Tracheal epithelial cell (primary cell): ENCODE measurements around the gene EPN1. TPM values are rescaled to one million over a fixed set of nuclear protein-coding genes. Genes with fewer than 3 reads are reported as not detected.

Experiments used
- total RNA-seq: library from RNA; depleted of rRNA; stranded (reverse); fragments of >200 nt; gene quantifications from 2 replicates; pipeline ENCODE4 v1.2.1, GENCODE V29; 2014

The EPN1 gene
- 44.3 and 50.5 TPM in 2 replicates for total RNA-seq

DNA sequence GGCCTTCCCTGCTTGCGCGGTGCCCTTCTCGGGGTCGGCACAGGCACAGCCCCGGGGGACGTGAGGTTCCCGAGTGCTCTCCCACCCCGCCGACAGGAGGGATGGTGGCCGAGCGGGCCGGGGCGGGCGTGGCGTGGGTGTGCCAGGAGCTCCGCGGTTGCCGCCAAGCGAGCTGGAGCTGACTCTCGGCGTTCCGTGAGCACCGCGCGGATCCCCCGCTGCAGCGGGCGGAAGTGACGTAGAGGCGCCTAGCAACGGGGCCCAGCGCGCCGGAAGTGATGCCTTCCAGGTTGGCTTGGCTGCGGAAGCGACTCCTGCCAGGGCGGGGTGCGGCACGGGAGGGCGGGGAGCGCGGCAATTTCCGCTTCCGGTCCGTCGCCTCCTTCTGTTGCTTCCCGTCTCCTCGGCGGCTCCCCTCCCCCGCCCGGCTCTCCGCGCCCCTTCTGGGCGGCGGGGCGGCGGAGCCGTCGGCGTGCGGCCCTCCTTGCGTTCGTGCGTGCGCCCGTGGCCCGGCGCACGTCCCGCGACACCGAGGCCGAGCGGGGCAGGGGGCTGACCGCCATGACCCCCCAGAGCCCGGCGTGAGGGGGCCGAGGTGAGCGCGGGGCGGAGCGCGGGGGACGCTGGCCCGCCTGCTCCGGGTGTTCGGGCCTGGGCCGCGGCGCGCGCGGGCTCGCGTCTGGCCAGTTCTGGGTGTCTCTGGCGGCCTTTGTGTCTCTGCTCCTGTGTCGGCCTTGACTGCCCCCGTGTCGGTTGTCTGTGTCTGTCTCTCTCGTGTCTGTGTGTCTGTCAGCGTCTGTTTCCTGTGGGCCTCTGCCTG lies at the start of gene EPN1:
TSS of gene EPN1 (plus strand) at position 386 of the 820 bp plus-strand sequence. CDS start 3,402 bp downstream, outside the sequence.

DNA sequence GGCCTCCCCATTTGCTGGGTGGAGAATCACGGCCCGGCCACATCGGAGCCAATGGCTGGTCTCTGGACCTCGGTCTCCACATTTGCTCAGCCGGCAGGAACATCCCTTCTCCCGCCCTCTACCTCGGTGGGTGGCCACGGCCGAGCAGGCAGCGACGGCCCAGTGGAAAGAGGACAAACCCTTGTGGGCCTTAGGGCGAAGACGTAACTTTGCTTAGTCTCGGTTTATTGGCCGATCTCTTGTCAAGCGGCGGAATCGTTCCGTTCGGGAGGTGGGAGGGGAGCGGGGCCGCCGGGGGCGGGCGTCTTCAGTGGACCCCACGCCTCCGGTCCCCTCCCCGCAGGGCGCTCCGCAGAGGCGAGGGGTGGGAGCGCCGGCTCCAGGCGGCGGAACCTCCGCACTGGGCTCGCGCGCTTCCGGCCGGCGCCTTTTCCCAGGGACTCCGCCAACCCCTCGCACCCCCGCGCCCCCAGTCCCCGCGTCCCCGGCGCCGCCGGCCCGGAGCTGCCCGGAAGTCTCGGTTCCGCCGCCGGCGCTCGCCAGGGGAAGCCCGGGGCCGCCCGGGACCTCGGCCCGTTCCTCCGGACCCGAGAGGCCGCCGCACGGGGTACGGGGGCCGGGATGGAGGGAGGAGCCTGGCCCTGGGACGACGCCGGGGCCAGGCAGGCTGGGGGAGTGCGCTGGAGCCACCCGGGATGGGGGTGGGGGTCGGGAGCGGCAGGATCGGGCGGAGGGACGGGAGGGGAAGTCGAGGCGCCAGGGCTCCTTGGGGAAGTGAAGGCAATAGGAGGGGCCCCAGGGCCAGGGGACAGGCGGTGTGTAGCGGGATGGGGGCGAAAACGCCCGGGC lies 34.2 kb upstream of the EPN1 start, which contains the start of gene ZNF580:
TSS of gene ZNF580 (plus strand) at position 426 of the 849 bp plus-strand sequence. CDS start 1,507 bp downstream, outside the sequence.

DNA sequence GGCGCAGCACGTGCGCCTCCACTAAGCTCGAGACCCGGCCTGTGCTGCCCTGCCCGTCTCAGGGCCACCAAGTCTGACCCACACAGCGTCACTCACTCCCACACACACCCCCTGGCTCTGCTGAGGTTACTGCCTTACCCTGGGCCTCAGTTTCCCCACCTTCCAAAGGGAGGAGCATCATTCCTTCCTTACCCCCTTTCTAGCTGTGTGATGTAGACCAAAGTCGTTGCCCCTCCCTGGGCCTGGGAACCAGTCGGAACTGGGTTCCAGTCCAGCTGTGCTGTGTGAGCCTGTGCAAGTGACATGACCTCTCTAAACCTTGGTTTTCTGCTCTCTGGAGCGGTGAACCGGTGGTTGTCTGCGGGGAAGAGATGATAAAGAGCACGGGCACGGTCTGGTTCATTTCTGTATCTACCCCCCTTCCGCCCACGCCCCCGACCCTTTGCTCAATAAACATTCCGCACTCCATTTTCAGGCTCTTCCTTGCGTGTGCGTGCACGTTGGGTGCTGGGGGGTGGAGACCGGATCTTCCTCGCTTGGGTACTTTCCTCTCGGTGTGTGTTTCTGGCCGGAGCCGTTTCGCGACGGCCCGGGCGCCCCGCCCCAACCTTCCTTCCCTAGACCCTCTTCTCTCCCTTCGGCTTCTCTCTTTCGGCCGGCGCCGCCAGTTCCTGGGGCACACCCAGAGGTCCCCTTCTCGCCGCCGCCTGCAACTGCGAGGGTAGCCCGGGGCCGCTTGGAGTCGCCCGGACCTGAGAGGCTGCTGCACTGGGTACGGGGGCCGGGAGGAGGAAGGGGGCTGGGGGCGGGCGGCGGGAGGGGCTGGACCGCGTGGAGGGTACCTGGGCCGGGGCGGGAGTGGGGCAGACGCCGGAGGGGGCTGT lies 31.8 kb upstream of the EPN1 start, which contains the start of gene ZNF581:
TSS of gene ZNF581 (plus strand) at position 647 of the 884 bp plus-strand sequence. CDS start 923 bp downstream, outside the sequence.

DNA sequence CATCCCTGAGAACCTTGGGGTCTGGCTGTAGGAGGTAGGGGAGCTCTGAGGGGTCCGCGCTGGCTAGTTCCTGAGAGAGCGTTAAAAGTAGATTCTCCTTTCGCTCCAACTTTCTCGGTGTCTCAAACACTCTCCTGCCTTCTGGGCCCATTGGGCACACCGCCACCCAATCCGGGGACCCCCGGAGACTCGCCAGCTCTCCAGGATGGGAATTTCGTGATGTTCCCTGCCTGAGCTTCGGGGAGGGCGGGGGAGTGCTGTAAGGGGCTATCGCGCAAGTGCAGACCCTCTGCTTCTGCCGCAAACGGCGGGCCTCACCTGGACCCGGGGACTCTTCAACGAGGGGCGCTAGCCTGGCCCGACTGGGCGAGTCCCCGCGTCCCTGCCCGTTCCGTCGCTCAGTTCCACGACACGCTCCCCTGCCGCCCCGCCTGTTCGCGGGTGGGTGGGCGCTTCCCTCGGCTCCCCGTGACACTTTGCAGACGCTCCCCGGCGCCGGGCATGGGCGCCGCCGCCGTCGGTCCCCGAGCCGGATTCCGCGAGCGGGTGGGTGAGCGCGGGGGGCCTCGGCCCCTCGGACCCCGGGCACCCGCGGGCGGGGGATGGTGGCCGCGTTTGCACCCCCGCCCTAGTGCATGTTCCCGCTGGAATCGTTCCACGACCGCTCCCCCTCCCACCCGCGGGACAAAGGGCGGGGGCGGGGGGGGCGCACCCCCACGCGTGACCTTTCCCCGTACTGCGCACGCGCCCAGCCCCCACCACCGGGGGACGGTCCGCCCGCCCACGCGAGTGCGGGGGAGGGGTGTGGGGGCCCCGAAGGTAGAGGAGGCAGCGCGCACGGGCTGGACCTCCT lies 27.1 kb upstream of the EPN1 start, which contains the start of gene CCDC106:
TSS of gene CCDC106 (plus strand) at position 481 of the 853 bp plus-strand sequence. CDS start 835 bp downstream, outside the sequence.

DNA sequence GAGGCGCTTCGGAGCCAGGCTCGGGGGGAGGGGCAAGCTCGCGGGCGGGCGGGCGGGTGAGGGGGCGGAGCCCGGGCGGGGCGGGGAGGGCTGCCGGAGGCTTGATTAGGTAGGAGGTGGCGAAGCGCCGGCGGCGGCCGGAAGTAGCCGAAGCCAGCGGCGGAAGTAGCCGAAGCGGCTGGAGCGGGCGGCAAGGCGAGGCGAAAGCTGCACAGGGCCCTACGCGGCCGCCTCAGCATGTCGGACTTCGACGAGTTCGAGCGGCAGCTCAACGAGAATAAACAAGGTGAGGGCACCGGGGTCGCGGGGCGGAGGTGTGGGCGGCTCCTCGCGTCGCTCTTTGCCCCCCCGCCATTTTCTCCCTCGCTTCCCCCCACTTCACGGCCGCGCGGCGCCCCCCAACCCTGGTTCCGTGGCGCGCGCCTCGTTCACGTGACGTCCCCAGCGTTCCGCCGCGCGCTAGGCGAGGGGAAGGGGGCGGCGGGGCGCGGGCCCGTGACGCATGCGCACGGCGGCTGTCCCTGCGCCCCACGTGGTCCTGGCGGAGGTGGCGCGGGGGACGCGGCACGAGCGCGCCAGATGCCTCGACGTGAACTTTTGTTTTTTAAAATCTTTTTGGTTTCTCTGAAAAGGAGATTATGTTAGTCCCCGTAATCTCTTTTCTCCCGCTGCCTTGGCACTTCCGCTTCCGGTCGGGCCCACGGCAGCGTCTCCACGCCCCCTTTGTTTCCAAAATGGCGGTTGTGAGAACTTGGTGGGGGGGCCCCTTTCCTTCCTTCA lies 20.0 kb upstream of the EPN1 start, which contains the start of gene U2AF2:
TSS of gene U2AF2 (plus strand) at position 168 of the 780 bp plus-strand sequence. CDS start at position 238, 70 bp downstream.

DNA sequence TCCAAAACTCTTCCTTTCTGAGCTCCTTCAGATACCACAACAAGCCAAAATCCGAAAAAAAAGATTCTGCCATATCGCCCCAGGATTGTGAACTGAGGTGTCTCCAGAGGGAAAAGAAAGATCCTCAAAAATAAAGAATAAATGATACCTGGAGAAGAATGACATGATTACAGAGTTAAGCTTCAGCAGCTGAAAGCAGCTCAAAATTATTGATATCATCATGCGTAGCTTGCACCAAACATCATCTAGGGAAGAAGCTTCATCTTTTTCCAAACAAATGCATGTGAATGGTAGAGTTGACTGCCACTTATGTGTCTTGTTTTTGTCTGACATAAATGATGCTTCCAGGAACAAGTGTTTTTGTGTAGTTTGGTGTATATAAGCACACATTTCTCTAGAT lies 63.3 kb downstream of the EPN1 start, which contains the start of gene NLRP9:
TSS of gene NLRP9 (minus strand) at position 101 of the 400 bp plus-strand sequence. CDS start at position 73, 28 bp downstream.

DNA sequence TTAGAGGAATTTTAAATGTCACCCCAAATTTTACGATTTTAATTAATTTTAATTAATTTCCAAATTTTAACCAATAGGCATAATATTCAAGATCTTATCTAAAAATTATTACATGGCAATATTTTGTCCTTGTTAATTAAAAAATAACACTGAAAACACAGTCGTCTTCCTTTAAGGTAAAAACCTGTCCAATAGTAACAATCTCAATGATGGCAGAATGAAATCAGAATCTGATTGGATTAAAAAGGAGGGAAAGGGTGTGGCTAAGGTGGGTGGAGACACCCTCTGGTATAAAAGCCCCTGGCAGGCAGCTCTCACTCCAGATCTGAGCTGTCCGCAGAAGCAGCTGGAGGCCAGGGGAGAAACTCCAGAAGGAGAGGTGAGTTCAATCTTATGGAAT lies 83.8 kb downstream of the EPN1 start, which contains the start of gene RFPL4A:
TSS of gene RFPL4A (plus strand) at position 301 of the 400 bp plus-strand sequence. CDS start 2,704 bp downstream, outside the sequence.

Other genes starting within 250 kb of the EPN1 start
- not detected in 2 replicates for gene SHISA7, start 231.9 kb upstream of the EPN1 start, total RNA-seq
- 49.2 and 88.9 TPM in 2 replicates for gene ISOC2, start 213.6 kb upstream of the EPN1 start, total RNA-seq
- gene C19orf85, start 210.5 kb upstream of the EPN1 start, total RNA-seq, result not detected in 2 replicates
- 0.48 and 1.1 TPM in 2 replicates for gene ZNF628, start 198.6 kb upstream of the EPN1 start, total RNA-seq
- gene NAT14, start 190.0 kb upstream of the EPN1 start, total RNA-seq, result 7.9 and 11.1 TPM in 2 replicates
- gene SSC5D, start 186.8 kb upstream of the EPN1 start, total RNA-seq, result 0.24 TPM in 1 of 2 replicates, not detected in the other
- 0.72 TPM in 1 of 2 replicates, not detected in the other for gene SBK2, start 138.1 kb upstream of the EPN1 start, total RNA-seq
- gene SBK3, start 129.7 kb upstream of the EPN1 start, total RNA-seq, result not detected in 2 replicates
- gene ZNF579, start 94.4 kb upstream of the EPN1 start, total RNA-seq, result 3.8 and 5.5 TPM in 2 replicates
- gene FIZ1, start 75.7 kb upstream of the EPN1 start, total RNA-seq, result 2.7 and 9.0 TPM in 2 replicates
- 13.0 and 33.0 TPM in 2 replicates for gene ZNF524, start 74.9 kb upstream of the EPN1 start, total RNA-seq
- gene ZNF865, start 69.6 kb upstream of the EPN1 start, total RNA-seq, result 1.4 and 2.1 TPM in 2 replicates
- gene ZNF784, start 50.7 kb upstream of the EPN1 start, total RNA-seq, result 2.3 and 3.4 TPM in 2 replicates
- gene ZNF580, start 34.2 kb upstream of the EPN1 start, total RNA-seq, result 0.43 and 3.1 TPM in 2 replicates
- 27.5 and 40.1 TPM in 2 replicates for gene ZNF581, start 31.6 kb upstream of the EPN1 start, total RNA-seq
- 3.4 and 4.1 TPM in 2 replicates for gene CCDC106, start 27.0 kb upstream of the EPN1 start, total RNA-seq
- gene U2AF2, start 20.2 kb upstream of the EPN1 start, total RNA-seq, result 89.2 and 92.1 TPM in 2 replicates
- 0.24 TPM in 1 of 2 replicates, not detected in the other for gene NLRP9, start 63.2 kb downstream of the EPN1 start, total RNA-seq
- gene RFPL4A, start 83.9 kb downstream of the EPN1 start, total RNA-seq, result not detected in 2 replicates
- not detected in 2 replicates for gene RFPL4AL1, start 93.9 kb downstream of the EPN1 start, total RNA-seq
- gene NLRP11, start 156.8 kb downstream of the EPN1 start, total RNA-seq, result not detected in 2 replicates
- not detected in 2 replicates for gene NLRP4, start 161.3 kb downstream of the EPN1 start, total RNA-seq